ENCODE results near the gene CD200R1L. TPM values are rescaled to one million over a fixed set of nuclear protein-coding genes. Genes with fewer than 3 reads are reported as not detected.

CD200R1L gene
- total and polyA plus RNA-seq, 3 donors from 2014 or later, result 0.71 to 7.9 TPM; not detected in 1

DNA sequence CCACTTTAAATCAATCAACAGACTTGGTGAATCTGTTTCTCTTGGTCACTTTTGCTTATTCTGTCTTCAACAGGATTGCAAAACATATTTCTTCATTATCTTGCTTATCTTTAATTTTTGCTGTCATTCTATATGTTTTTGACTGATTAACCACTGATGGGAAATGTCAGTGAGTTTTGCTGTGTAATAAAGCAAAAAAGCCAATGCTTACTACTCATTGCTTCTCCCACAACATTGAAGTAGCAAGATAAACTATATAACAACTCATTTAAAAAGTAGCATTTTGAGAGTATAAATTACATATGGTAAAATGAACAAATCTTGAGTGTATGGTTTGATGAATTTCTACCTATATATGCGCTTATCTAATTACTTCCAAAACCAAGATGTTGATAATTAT is 892 bp downstream of the CD200R1L start:
- H3K36me3 ChIP-seq (ENCODE audit: low read depth, missing control alignments), result no peaks in the 10 kb centered on the region
- WGBS, 2 donors, result 93 to 98% methylated on average over 1 of the region's 1 CpG
- no peak overlapping the region for H3K4me3 ChIP-seq
- H3K4me1 ChIP-seq, result no peaks in the 10 kb centered on the region
- DNase-seq, result no peak
- TF ChIP-seq, protein P1, sequence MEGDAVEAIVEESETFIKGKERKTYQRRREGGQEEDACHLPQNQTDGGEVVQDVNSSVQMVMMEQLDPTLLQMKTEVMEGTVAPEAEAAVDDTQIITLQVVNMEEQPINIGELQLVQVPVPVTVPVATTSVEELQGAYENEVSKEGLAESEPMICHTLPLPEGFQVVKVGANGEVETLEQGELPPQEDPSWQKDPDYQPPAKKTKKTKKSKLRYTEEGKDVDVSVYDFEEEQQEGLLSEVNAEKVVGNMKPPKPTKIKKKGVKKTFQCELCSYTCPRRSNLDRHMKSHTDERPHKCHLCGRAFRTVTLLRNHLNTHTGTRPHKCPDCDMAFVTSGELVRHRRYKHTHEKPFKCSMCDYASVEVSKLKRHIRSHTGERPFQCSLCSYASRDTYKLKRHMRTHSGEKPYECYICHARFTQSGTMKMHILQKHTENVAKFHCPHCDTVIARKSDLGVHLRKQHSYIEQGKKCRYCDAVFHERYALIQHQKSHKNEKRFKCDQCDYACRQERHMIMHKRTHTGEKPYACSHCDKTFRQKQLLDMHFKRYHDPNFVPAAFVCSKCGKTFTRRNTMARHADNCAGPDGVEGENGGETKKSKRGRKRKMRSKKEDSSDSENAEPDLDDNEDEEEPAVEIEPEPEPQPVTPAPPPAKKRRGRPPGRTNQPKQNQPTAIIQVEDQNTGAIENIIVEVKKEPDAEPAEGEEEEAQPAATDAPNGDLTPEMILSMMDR (IDR thresholded peaks at IDR 0.05), result no peak
- TF ChIP-seq POLR2A (IDR thresholded peaks at IDR 0.05), result no peak
- no peak overlapping the region for H3K27ac ChIP-seq
- no peaks in the 10 kb centered on the region for H3K27me3 ChIP-seq
- H3K9me3 ChIP-seq, result no peaks in the 10 kb centered on the region
- intact Hi-C loops (cut with DNase I; ENCODE audit: low total_unique reads), result no loop called here

DNA sequence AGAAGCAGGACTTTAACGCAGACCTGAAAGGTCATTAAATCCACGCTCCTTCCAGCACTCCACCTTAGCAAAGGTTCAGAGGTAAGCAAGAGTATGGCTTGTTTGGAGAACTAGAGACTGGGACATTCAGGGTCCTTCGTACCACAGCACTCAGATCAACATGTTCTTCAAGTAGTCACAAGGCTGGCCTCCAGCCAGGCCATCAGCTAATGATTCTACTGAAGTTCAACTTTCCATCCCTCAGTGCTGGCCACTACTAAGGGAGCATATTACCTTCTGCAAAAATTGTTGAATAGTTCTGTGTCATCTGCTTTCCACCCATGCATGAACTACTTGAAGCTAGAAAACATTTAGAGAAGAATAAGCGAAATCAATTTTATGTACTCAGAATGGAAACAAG is 17.6 kb downstream of the CD200R1L start:
- no peak overlapping the region for H3K27ac ChIP-seq
- no peaks in the 10 kb centered on the region for H3K27me3 ChIP-seq
- H3K4me3 ChIP-seq, result no peak overlapping the region
- intact Hi-C loops (cut with DNase I; ENCODE audit: low total_unique reads), result no loop called here
- no peaks in the 10 kb centered on the region for H3K4me1 ChIP-seq
- no peaks in the 10 kb centered on the region for H3K9me3 ChIP-seq
- TF ChIP-seq, protein P1 (IDR thresholded peaks at IDR 0.05), result no peak
- TF ChIP-seq POLR2A (IDR thresholded peaks at IDR 0.05), result no peak
- no peak for DNase-seq
- H3K36me3 ChIP-seq (ENCODE audit: low read depth, missing control alignments), result no peaks in the 10 kb centered on the region
- WGBS, 2 donors, result 74 to 75% methylated on average over 4 of the region's 4 CpGs

DNA sequence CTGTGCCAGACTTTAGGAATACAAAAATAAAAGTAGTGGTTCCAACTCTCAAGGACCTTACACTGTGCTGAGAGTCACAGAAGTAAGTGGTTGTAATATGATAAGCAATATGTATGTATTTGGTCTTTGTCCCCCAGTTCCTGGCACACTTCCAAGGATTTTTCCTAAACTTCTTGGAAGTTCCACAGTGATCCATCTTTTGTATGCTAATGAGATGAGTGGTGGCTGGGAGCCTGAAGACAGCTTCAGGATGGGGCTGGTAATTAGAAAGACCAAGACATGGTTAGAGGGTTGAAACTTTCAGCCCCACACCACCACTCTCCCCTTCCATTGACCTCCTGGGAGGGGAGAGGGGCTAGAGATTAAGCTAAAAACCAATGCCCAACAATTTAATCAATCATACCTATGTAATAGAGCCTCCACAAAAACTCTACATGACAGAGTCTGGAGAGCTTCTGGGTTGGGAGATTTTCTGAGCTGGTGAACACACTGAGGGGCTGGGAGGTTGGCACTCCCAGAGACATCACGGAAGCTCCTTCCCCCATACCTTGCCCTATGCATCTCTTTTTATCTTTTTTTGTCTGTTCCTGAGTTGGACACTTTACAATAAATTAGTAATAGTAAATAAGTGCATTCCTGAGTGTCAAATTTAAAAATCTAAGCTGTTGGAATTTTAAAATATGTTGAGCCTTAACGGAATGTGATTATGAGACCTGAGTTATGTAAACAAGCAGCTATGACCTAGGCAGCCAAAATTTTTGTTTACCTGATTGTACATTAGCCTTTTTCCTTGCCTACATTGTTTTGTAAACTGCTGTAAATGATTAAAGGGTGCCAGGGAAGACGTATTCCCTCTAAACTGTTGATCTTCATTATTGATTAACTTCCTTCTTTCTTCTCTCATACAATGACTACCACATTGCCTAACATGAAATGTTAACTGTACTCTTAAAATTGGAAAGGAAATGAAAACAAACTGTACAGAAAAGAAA is 24.3 kb downstream of the CD200R1L start:
- Histone ChIP-seq H3K4me1 (no peaks in the 10 kb centered on the region), H3K4me3 (no peak overlapping the region), H3K27me3 (no peaks in the 10 kb centered on the region), H3K27ac (no peak overlapping the region), H3K9me3 (no peaks in the 10 kb centered on the region), H3K36me3 (ENCODE audit: low read depth, missing control alignments) (no peaks in the 10 kb centered on the region)
- WGBS, 2 donors, result 70 to 72% methylated on average over 3 of the region's 3 CpGs
- intact Hi-C loops (cut with DNase I; ENCODE audit: low total_unique reads), result no loop called here
- no peak for DNase-seq
- no peak for TF ChIP-seq POLR2A (IDR thresholded peaks at IDR 0.05)
- TF ChIP-seq, protein P1 (IDR thresholded peaks at IDR 0.05), result no peak

DNA sequence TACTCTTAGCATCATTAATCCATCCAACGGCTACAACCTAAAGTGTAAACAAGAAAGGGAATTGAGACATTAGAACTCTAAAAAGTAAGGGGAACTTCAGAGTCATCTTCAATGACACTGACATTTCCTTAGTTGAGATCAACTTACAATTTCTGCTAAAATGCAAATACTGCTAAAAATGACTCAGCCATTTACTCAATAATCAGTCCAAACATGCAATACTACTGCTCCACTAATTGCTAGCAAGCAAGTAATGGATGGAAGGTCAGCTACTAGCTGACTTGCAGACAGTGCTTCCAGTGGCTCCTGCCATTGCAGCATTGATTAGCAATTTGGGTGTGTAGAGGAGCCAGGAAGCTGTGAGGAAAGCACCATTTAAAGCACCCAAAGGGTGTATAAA is 28.4 kb downstream of the CD200R1L start:
- intact Hi-C loops (cut with DNase I; ENCODE audit: low total_unique reads), result no loop called here
- Histone ChIP-seq H3K36me3 (ENCODE audit: low read depth, missing control alignments) (no peaks in the 10 kb centered on the region), H3K4me3 (no peak overlapping the region), H3K27ac (no peak overlapping the region), H3K4me1 (no peaks in the 10 kb centered on the region), H3K9me3 (no peaks in the 10 kb centered on the region), H3K27me3 (no peaks in the 10 kb centered on the region)
- 84 to 86% methylated on average over 1 of the region's 1 CpG for WGBS, 2 donors
- TF ChIP-seq POLR2A (IDR thresholded peaks at IDR 0.05), result no peak
- TF ChIP-seq, protein P1 (IDR thresholded peaks at IDR 0.05), result no peak
- no peak for DNase-seq
